ENCODE results near the gene DCAF15.

- no peak for TF ChIP-seq POLR2A (IDR thresholded peaks at IDR 0.05; ENCODE audit: extremely low read depth, insufficient read length)
- TF ChIP-seq CTCF (IDR thresholded peaks at IDR 0.05; ENCODE audit: low read depth, low read length) = no peak
- no peak for TF ChIP-seq MYC (IDR thresholded peaks at IDR 0.05; ENCODE audit: low read depth, low read length)
Observed at GRCh38 chr19:13955662-13956364, 3.5 kb downstream of the DCAF15 start.

Measured in NB4 (cell line).